Trophoblast cell (in vitro differentiated cells and primary cell): ENCODE results near the gene TTC28.

Source experiments
- DNase-seq, 2 donors: peaks; one replicate each; pipeline ENCODE4 v3.0.0-alpha.2; 2016
- H2AFZ ChIP-seq: 2 replicates; pipeline ENCODE4 v1.6.1; 2013; ENCODE audit warnings: low read length, moderate library complexity, mild to moderate bottlenecking; ENCODE audit not compliant: insufficient read depth, poor library complexity
- H2AK5ac ChIP-seq: 2 replicates; pipeline ENCODE4 v1.6.1; 2013; ENCODE audit warnings: mild to moderate bottlenecking, low read length
- H2BK120ac ChIP-seq: 2 replicates; pipeline ENCODE4 v1.6.1; 2013; ENCODE audit warnings: low read length, mild to moderate bottlenecking, moderate library complexity; ENCODE audit not compliant: insufficient read depth, poor library complexity
- H2BK12ac ChIP-seq: 2 replicates; pipeline ENCODE4 v1.6.1; 2013; ENCODE audit warnings: mild to moderate bottlenecking, low read length, moderate library complexity
- H2BK5ac ChIP-seq: 2 replicates; pipeline ENCODE4 v1.6.1; 2013; ENCODE audit warnings: low read length, low read depth, moderate library complexity, mild to moderate bottlenecking; ENCODE audit not compliant: poor library complexity
- H3K14ac ChIP-seq: 2 replicates; pipeline ENCODE4 v1.6.1; 2013; ENCODE audit warnings: mild to moderate bottlenecking, low read length
- H3K18ac ChIP-seq: 2 replicates; pipeline ENCODE4 v1.6.1; 2013; ENCODE audit warnings: mild to moderate bottlenecking, low read length
- H3K23ac ChIP-seq: 2 replicates; pipeline ENCODE4 v1.6.1; 2013; ENCODE audit warnings: low read length
- H3K27ac ChIP-seq: 2 replicates; pipeline ENCODE4 v1.5.1; 2013; ENCODE audit warnings: low read depth, mild to moderate bottlenecking, inconsistent platforms, low read length, moderate library complexity
- H3K27me3 ChIP-seq: 2 replicates; pipeline ENCODE4 v1.6.1; 2013; ENCODE audit warnings: inconsistent platforms, mild to moderate bottlenecking, low read length, moderate library complexity; ENCODE audit not compliant: insufficient read depth
- H3K36me3 ChIP-seq, 2 experiments: 1 replicate in 1 of 2; 2 replicates in 1 of 2; pipeline ENCODE4 v1.6.1; 2013; ENCODE audit warnings: low read length in 2 of 2, mild to moderate bottlenecking in 2 of 2, moderate library complexity in 1 of 2; ENCODE audit not compliant: insufficient read depth in 2 of 2, control insufficient read depth in 1 of 2
- H3K4ac ChIP-seq: 2 replicates; pipeline ENCODE4 v1.6.1; 2013; ENCODE audit warnings: low read depth, mild to moderate bottlenecking, low read length, moderate library complexity
- H3K4me1 ChIP-seq, 2 experiments: 1 replicate in 1 of 2; 2 replicates in 1 of 2; pipeline ENCODE4 v1.6.1; 2013; ENCODE audit warnings: low read length in 2 of 2, mild to moderate bottlenecking in 2 of 2, moderate library complexity in 1 of 2; ENCODE audit not compliant: insufficient read depth in 2 of 2, control insufficient read depth in 1 of 2
- H3K4me2 ChIP-seq: 2 replicates; pipeline ENCODE4 v1.6.1; 2013; ENCODE audit warnings: inconsistent platforms, mild to moderate bottlenecking, low read length, moderate library complexity
- H3K4me3 ChIP-seq: 2 replicates; pipeline ENCODE4 v1.5.1; 2013; ENCODE audit warnings: mild to moderate bottlenecking, low read depth, low read length, inconsistent platforms
- H3K79me1 ChIP-seq: one replicate; pipeline ENCODE4 v1.6.1; 2013; ENCODE audit warnings: low read length
- H3K79me2 ChIP-seq: 2 replicates; pipeline ENCODE4 v1.6.1; 2013; ENCODE audit warnings: low read length, mild to moderate bottlenecking; ENCODE audit not compliant: control insufficient read depth, insufficient read depth, poor library complexity
- H3K9ac ChIP-seq: 2 replicates; pipeline ENCODE4 v1.6.1; 2013; ENCODE audit warnings: mild to moderate bottlenecking, low read length
- H3K9me3 ChIP-seq: 2 replicates; pipeline ENCODE4 v1.6.1; 2013; ENCODE audit warnings: low read depth, mild to moderate bottlenecking, control low read depth, inconsistent platforms, low read length; ENCODE audit not compliant: insufficient read depth
- H4K12ac ChIP-seq: 2 replicates; pipeline ENCODE4 v1.6.1; 2013; ENCODE audit warnings: low read depth, mild to moderate bottlenecking, low read length, moderate library complexity
- H4K8ac ChIP-seq: 2 replicates; pipeline ENCODE4 v1.6.1; 2013; ENCODE audit warnings: low read depth, mild to moderate bottlenecking, low read length, moderate library complexity
- H4K91ac ChIP-seq: one replicate; pipeline ENCODE4 v1.6.1; 2013; ENCODE audit warnings: low read depth, mild to moderate bottlenecking, low read length, moderate library complexity
- WGBS: extraction: QIAGEN DNeasy Blood & Tissue Kit; methylation state at CpG from one replicate; pipeline ENCODE4 v1.1.7; 2013; ENCODE audit warnings: missing lambda C conversion rate; ENCODE audit not compliant: insufficient read length, insufficient coverage; ENCODE audit errors: extremely low coverage; 5-methylcytosine and 5-hydroxymethylcytosine counted together

TTC28 gene

GRCh38 chr22:27978802-27979201 is 700.8 kb downstream of the TTC28 start:
- Histone ChIP-seq H2BK120ac (no peak overlapping the region), H4K91ac (no peak overlapping the region), H3K14ac (no peak overlapping the region), H3K27ac (no peak overlapping the region), H3K4me1 (peaks cover 0 to 3% of the 10 kb centered on the region in 2 experiments), H3K27me3 (no peaks in the 10 kb centered on the region), H2AK5ac (no peak overlapping the region), H3K4me2 (no peak overlapping the region), H2AFZ (no peak overlapping the region), H2BK5ac (no peak overlapping the region), H4K12ac (no peak overlapping the region), H3K23ac (no peak overlapping the region), H3K79me2 (no peaks in the 10 kb centered on the region), H3K18ac (no peak overlapping the region), H3K79me1 (no peaks in the 10 kb centered on the region), H3K36me3 (peaks cover 9 to 12% of the 10 kb centered on the region in 2 experiments), H4K8ac (no peak overlapping the region), H2BK12ac (no peak overlapping the region), H3K9me3 (no peaks in the 10 kb centered on the region), H3K9ac (no peak overlapping the region), H3K4me3 (no peak overlapping the region), H3K4ac (no peak overlapping the region)
- no CpG with 5 or more reads among the region's 5 CpGs for WGBS
- no peak for DNase-seq

GRCh38 chr22:27978317-27978716 is 701.3 kb downstream of the TTC28 start:
- Histone ChIP-seq H3K4me2 (no peak overlapping the region), H3K18ac (no peak overlapping the region), H2AFZ (no peak overlapping the region), H3K9me3 (no peaks in the 10 kb centered on the region), H3K79me1 (no peaks in the 10 kb centered on the region), H3K9ac (no peak overlapping the region), H2BK12ac (no peak overlapping the region), H4K91ac (no peak overlapping the region), H3K79me2 (no peaks in the 10 kb centered on the region), H3K36me3 (peaks cover 9 to 12% of the 10 kb centered on the region in 2 experiments), H3K14ac (no peak overlapping the region), H2BK120ac (no peak overlapping the region), H3K4me1 (peaks cover 0 to 3% of the 10 kb centered on the region in 2 experiments), H4K8ac (no peak overlapping the region), H4K12ac (no peak overlapping the region), H3K4me3 (no peak overlapping the region), H3K23ac (no peak overlapping the region), H3K27ac (no peak overlapping the region), H3K4ac (no peak overlapping the region), H3K27me3 (no peaks in the 10 kb centered on the region), H2BK5ac (no peak overlapping the region), H2AK5ac (no peak overlapping the region)
- no peak for DNase-seq
- WGBS, result no CpG with 5 or more reads among the region's 6 CpGs

GRCh38 chr22:27976586-27976985 is 703.1 kb downstream of the TTC28 start:
- H2BK12ac ChIP-seq, result no peak overlapping the region
- no CpG with 5 or more reads among the region's 3 CpGs for WGBS
- H4K12ac ChIP-seq, result no peak overlapping the region
- H3K4ac ChIP-seq, result no peak overlapping the region
- H3K27me3 ChIP-seq, result no peaks in the 10 kb centered on the region
- H4K8ac ChIP-seq, result no peak overlapping the region
- H3K9me3 ChIP-seq, result no peaks in the 10 kb centered on the region
- no peak overlapping the region for H3K4me2 ChIP-seq
- H3K79me1 ChIP-seq, result no peaks in the 10 kb centered on the region
- H2BK120ac ChIP-seq, result no peak overlapping the region
- peaks cover 0 to 3% of the 10 kb centered on the region in 2 experiments for H3K4me1 ChIP-seq
- H3K23ac ChIP-seq, result no peak overlapping the region
- no peak overlapping the region for H4K91ac ChIP-seq
- H3K79me2 ChIP-seq, result no peaks in the 10 kb centered on the region
- no peak overlapping the region for H2AK5ac ChIP-seq
- no peak overlapping the region for H2BK5ac ChIP-seq
- H3K14ac ChIP-seq, result no peak overlapping the region
- no peak overlapping the region for H3K9ac ChIP-seq
- H3K4me3 ChIP-seq, result no peak overlapping the region
- DNase-seq, result no peak
- no peak overlapping the region for H2AFZ ChIP-seq
- peaks cover 0 to 2% of the 10 kb centered on the region in 2 experiments for H3K36me3 ChIP-seq
- no peak overlapping the region for H3K18ac ChIP-seq
- no peak overlapping the region for H3K27ac ChIP-seq

- no peak overlapping the region for H3K23ac ChIP-seq
- H4K91ac ChIP-seq, result no peak overlapping the region
- H2BK5ac ChIP-seq, result no peak overlapping the region
- no peak overlapping the region for H3K4ac ChIP-seq
- H3K18ac ChIP-seq, result no peak overlapping the region
- no peak overlapping the region for H2BK120ac ChIP-seq
- peaks cover 0 to 2% of the 10 kb centered on the region in 2 experiments for H3K36me3 ChIP-seq
- DNase-seq, result no peak
- H3K9me3 ChIP-seq, result no peaks in the 10 kb centered on the region
- H3K9ac ChIP-seq, result no peak overlapping the region
- no peak overlapping the region for H3K4me3 ChIP-seq
- H4K12ac ChIP-seq, result no peak overlapping the region
- H3K79me1 ChIP-seq, result no peaks in the 10 kb centered on the region
- no peak overlapping the region for H3K4me2 ChIP-seq
- H2AK5ac ChIP-seq, result no peak overlapping the region
- H3K79me2 ChIP-seq, result no peaks in the 10 kb centered on the region
- no peak overlapping the region for H3K27ac ChIP-seq
- no peak overlapping the region for H2BK12ac ChIP-seq
- no peak overlapping the region for H3K14ac ChIP-seq
- H4K8ac ChIP-seq, result no peak overlapping the region
- WGBS, result no CpG with 5 or more reads among the region's 16 CpGs
- H2AFZ ChIP-seq, result no peak overlapping the region
- H3K27me3 ChIP-seq, result no peaks in the 10 kb centered on the region
- H3K4me1 ChIP-seq, result no peaks in the 10 kb centered on the region
Measured at GRCh38 chr22:27975381-27976013, 704.1 kb downstream of the TTC28 start.
